PC-3 (cell line): ENCODE results near the gene ROBO2. TPM values are rescaled to one million over a fixed set of nuclear protein-coding genes. Genes with fewer than 3 reads are reported as not detected.

Source experiments
- ATAC-seq: fragments of 200-7000 bp; cut with Tn5 transposase; 2 replicates; pipeline ENCODE4 v1.9.1; 2020; ENCODE audit warnings: mild to moderate bottlenecking, moderate library complexity
- BruUV-seq: library from RNA; stranded (reverse); fragments of 400-500 nt; replicated peaks from 2 replicates; lab custom pipeline; 2021; lab: Mats Ljungman, UMichigan
- CTCF ChIA-PET: fragments of 300-600 bp; sonication (Branson Sonifier 250); formaldehyde crosslinking; loops from one replicate; lab custom pipeline; 2022; ENCODE audit warnings: antibody characterized with exemption; lab: Charles Lee
- POLR2A ChIA-PET: fragments of 300-600 bp; sonication (Branson Sonifier 250); formaldehyde crosslinking; loops from one replicate; lab custom pipeline; 2022; ENCODE audit warnings: antibody characterized with exemption; ENCODE audit not compliant: unreplicated experiment; lab: Charles Lee
- DNase-seq: peaks from one replicate; pipeline ENCODE4 v3.0.0-alpha.2; 2015
- H2AFZ ChIP-seq: fragments of 300-600 bp; sonication (generic); 2 replicates; pipeline ENCODE4 v1.6.0; 2016; ENCODE audit warnings: antibody characterized with exemption, low read length
- H3F3A ChIP-seq: fragments of 300-600 bp; sonication (generic); one replicate; pipeline ENCODE4 v1.6.0; 2017; ENCODE audit warnings: antibody characterized with exemption, low read length, control low read depth, mild to moderate bottlenecking; ENCODE audit not compliant: unreplicated experiment
- H3K27ac ChIP-seq: fragments of 300-600 bp; sonication (generic); 2 replicates; pipeline ENCODE4 v1.5.1; 2016; ENCODE audit warnings: mild to moderate bottlenecking, low read length
- H3K27me3 ChIP-seq: fragments of 300-600 bp; sonication (generic); 2 replicates; pipeline ENCODE4 v1.6.1; 2016; ENCODE audit warnings: low read length, mixed read lengths
- H3K36me3 ChIP-seq: fragments of 300-600 bp; sonication (generic); 2 replicates; pipeline ENCODE4 v1.6.1; 2016; ENCODE audit warnings: low read depth, mixed run types, low read length, mixed read lengths
- H3K4me1 ChIP-seq: fragments of 300-600 bp; sonication (generic); 2 replicates; pipeline ENCODE4 v1.5.1; 2016; ENCODE audit warnings: low read length; ENCODE audit not compliant: insufficient read depth
- H3K4me2 ChIP-seq: fragments of 300-600 bp; sonication (generic); 2 replicates; pipeline ENCODE4 v1.6.0; 2016; ENCODE audit warnings: low read length
- H3K4me3 ChIP-seq: fragments of 300-600 bp; sonication (generic); 2 replicates; pipeline ENCODE4 v1.5.1; 2016; ENCODE audit warnings: mild to moderate bottlenecking, low read length, mixed read lengths
- H3K79me2 ChIP-seq: fragments of 300-600 bp; sonication (generic); 2 replicates; pipeline ENCODE4 v1.6.1; 2017; ENCODE audit warnings: low read length, mixed read lengths
- H3K9ac ChIP-seq: fragments of 300-600 bp; sonication (generic); 2 replicates; pipeline ENCODE4 v1.6.0; 2016; ENCODE audit warnings: mild to moderate bottlenecking, low read length
- H3K9me2 ChIP-seq: fragments of 300-600 bp; sonication (generic); replicated peaks from 2 replicates; pipeline ENCODE4 v1.6.1; 2016; ENCODE audit warnings: mixed run types, low read length, mixed read lengths
- H3K9me3 ChIP-seq: fragments of 300-600 bp; sonication (generic); 2 replicates; pipeline ENCODE4 v1.6.1; 2016; ENCODE audit warnings: low read length, mixed read lengths
- H4K20me1 ChIP-seq: fragments of 300-600 bp; sonication (generic); 2 replicates; pipeline ENCODE4 v1.6.1; 2016; ENCODE audit warnings: low read length, mixed read lengths
- EZH2 ChIP-seq: fragments of 300-600 bp; sonication (generic); IDR thresholded peaks from one replicate; pipeline ENCODE4 v1.6.1; 2017; ENCODE audit warnings: antibody characterized with exemption, mild to moderate bottlenecking, low read length; ENCODE audit not compliant: unreplicated experiment
- EZH2phosphoT487 ChIP-seq: fragments of 300-600 bp; sonication (generic); IDR thresholded peaks from 2 replicates; pipeline ENCODE4 v1.6.1; 2018; ENCODE audit warnings: mild to moderate bottlenecking, antibody characterized with exemption, low read length, borderline replicate concordance
- intact Hi-C: fragments of 100-400 bp; cut with micrococcal nuclease; formaldehyde crosslinking; loops from 2 replicates; pipeline ENCODE4 v1.9.0; 2023
- total RNA-seq: library from RNA; depleted of rRNA; stranded (reverse); fragments of >200 nt; gene quantifications from 2 replicates; pipeline ENCODE4 v1.2.3, GENCODE V29; 2014
- TF ChIP-seq, protein P1 (sequence below): fragments of 300-600 bp; sonication (generic); conservative IDR thresholded peaks from 2 replicates; pipeline ENCODE4 v1.5.1; 2017; ENCODE audit warnings: antibody characterized with exemption, low read depth, mild to moderate bottlenecking, low read length

The ROBO2 gene
- total RNA-seq, 1 experiment from 2014 or later = not detected

DNA sequence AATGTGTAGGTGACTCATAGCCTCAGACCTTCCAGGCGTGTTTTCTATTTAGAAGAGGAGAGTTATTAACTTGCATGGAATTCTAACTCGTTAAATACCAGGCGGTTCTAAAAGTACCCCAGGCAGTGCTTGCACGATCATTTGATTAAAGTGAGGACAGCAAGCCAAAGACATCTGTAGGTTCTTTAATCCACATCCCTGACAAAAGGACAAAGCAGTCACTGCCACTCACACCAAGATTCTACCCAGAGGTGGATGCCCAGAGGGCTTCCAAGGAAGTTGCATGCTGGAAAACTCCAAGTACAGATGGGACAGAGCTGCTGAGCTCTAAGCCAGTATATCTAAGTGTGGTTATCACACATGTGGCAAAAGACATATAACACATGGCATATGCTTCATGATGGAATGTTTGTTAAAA, 372.1 kb downstream of the ROBO2 start:
- intact Hi-C loops = no loop called here
- Histone ChIP-seq H3K36me3 (no peaks in the 10 kb centered on the region), H3K27me3 (no peaks in the 10 kb centered on the region), H2AFZ (no peak overlapping the region), H3K27ac (no peak overlapping the region), H4K20me1 (no peaks in the 10 kb centered on the region), H3K79me2 (no peaks in the 10 kb centered on the region), H3K9me2 (no peaks in the 10 kb centered on the region), H3K9ac (no peak overlapping the region), H3K9me3 (no peaks in the 10 kb centered on the region), H3K4me3 (no peak overlapping the region), H3K4me2 (no peak overlapping the region), H3K4me1 (peaks cover 12% of the 10 kb centered on the region), H3F3A (no peaks in the 10 kb centered on the region)
- CTCF ChIA-PET = interaction anchor here (0.7 kb wide), 1 partner anchor 181 kb away, joined by 4 read pairs; no protein-coding TSS in a partner anchor
- peak; percentile 50 for DNase-seq
- no TSS peak for BruUV-seq
- TF ChIP-seq EZH2 = no peak
- no peak for TF ChIP-seq EZH2phosphoT487
- TF ChIP-seq, protein P1, sequence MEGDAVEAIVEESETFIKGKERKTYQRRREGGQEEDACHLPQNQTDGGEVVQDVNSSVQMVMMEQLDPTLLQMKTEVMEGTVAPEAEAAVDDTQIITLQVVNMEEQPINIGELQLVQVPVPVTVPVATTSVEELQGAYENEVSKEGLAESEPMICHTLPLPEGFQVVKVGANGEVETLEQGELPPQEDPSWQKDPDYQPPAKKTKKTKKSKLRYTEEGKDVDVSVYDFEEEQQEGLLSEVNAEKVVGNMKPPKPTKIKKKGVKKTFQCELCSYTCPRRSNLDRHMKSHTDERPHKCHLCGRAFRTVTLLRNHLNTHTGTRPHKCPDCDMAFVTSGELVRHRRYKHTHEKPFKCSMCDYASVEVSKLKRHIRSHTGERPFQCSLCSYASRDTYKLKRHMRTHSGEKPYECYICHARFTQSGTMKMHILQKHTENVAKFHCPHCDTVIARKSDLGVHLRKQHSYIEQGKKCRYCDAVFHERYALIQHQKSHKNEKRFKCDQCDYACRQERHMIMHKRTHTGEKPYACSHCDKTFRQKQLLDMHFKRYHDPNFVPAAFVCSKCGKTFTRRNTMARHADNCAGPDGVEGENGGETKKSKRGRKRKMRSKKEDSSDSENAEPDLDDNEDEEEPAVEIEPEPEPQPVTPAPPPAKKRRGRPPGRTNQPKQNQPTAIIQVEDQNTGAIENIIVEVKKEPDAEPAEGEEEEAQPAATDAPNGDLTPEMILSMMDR = no peak
- POLR2A ChIA-PET = no interaction called here
- peak; percentile 87 for ATAC-seq

DNA sequence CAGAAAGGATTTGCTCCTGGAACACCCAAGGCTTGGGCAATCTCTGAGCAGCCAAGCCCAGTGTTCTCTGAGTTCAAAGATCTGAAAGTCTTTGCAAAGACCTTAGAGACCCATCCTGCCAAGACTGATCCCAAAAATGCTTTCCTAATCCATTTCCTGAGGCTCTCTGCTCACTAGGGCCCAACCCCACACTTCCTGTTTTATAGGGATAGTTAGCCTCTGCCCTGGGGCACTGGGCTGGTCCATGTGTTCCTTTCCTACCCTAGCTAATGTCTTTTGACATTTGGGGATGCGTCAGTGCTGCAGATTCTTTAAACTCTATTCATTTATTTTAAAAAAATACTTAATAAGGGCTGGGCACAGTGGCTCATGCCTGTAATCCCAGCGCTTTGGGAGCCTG, 372.7 kb downstream of the ROBO2 start:
- Histone ChIP-seq H3F3A (no peaks in the 10 kb centered on the region), H3K4me2 (no peak overlapping the region), H3K27ac (no peak overlapping the region), H2AFZ (no peak overlapping the region), H3K79me2 (no peaks in the 10 kb centered on the region), H3K4me1 (peaks cover 12% of the 10 kb centered on the region), H3K4me3 (no peak overlapping the region), H3K9me2 (no peaks in the 10 kb centered on the region), H3K9me3 (no peaks in the 10 kb centered on the region), H4K20me1 (no peaks in the 10 kb centered on the region), H3K9ac (no peak overlapping the region), H3K27me3 (no peaks in the 10 kb centered on the region), H3K36me3 (no peaks in the 10 kb centered on the region)
- peak; percentile 18; the same call in 1 of the 2 replicates for ATAC-seq
- intact Hi-C loops = no loop called here
- POLR2A ChIA-PET = no interaction called here
- DNase-seq = peak; percentile 4
- CTCF ChIA-PET = interaction anchor here (0.7 kb wide), 1 partner anchor 181 kb away, joined by 4 read pairs; no protein-coding TSS in a partner anchor
- TF ChIP-seq EZH2phosphoT487 = no peak
- BruUV-seq = no TSS peak

- ATAC-seq = no peak
- no peak for DNase-seq
- BruUV-seq = no TSS peak
- Histone ChIP-seq H3K4me2 (no peak overlapping the region), H3K9me3 (no peaks in the 10 kb centered on the region), H3K4me1 (peaks cover 12% of the 10 kb centered on the region), H3K27ac (no peak overlapping the region), H3K36me3 (no peaks in the 10 kb centered on the region), H3K9ac (no peak overlapping the region), H4K20me1 (no peaks in the 10 kb centered on the region), H3K79me2 (no peaks in the 10 kb centered on the region), H3F3A (no peaks in the 10 kb centered on the region), H3K27me3 (no peaks in the 10 kb centered on the region), H3K9me2 (no peaks in the 10 kb centered on the region), H3K4me3 (no peak overlapping the region), H2AFZ (no peak overlapping the region)
- TF ChIP-seq, protein P1 = no peak
- TF ChIP-seq EZH2phosphoT487 (no peak), EZH2 (no peak)
- intact Hi-C loops = no loop called here
- CTCF ChIA-PET = no interaction called here
- POLR2A ChIA-PET = no interaction called here
Measured at GRCh38 chr3:77414881-77415280, 375.0 kb downstream of the ROBO2 start.
